CD4-positive, alpha-beta T cell treated with Interferon alpha-2 for 1 hour (primary cell): ENCODE measurements around the gene ATR.
A peak's percentile ranks its signal among the peaks of the same experiment; 100 is the strongest.

Source experiments
- DNase-seq, 2 donors: peaks; one replicate each; pipeline ENCODE4 v3.0.0-alpha.2; 2020 to 2022

The ATR gene

GRCh38 chr3:142507241-142507640 is 71.3 kb downstream of the ATR start:
- DNase-seq: no peak

GRCh38 chr3:142502187-142502985 is 76.1 kb downstream of the ATR start:
- DNase-seq: no peak

GRCh38 chr3:142501004-142501926 is 77.3 kb downstream of the ATR start:
- DNase-seq: no peak

DNA sequence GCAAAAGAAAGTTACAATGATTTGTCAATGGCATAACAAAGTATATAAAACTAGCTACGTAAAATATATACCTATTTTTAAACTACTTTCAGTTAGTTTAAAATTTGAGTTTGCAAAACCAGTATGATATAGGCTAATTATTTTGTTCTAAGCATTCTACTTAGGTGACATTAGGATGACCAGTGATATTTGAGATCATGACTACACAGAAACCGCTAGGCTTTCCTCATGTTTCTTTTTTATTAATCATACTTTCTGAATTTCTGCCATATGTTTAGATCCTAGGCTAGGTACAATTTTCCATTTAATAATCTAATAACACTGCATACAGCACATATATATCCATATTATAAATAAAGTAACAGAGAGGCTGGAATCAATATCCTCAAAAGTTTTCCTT is 78.3 kb downstream of the ATR start:
- DNase-seq: no peak

- DNase-seq: no peak
Measured at GRCh38 chr3:142498397-142499180, 79.9 kb downstream of the ATR start.

DNA sequence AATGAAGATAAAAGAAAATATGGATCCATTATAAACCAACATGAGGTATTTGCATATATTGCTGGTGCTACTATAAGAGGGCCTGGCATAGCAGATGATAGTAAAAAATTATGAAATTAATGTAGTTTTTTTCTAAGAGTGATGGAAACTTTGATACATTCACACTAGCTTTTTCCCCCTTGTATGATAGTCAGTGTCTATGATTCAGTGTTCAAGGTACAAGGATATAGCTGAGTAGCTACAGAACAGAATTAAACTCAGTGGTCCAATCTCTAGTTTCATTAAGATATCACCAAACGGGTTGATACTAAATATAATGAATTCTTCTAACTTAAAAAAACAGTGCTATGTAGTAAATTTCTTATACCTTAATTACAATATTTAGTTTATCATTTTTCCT is 80.8 kb downstream of the ATR start:
- DNase-seq: no peak

- no peak for DNase-seq
Measured at GRCh38 chr3:142495103-142495502, 83.4 kb downstream of the ATR start.

GRCh38 chr3:142492184-142492583 is 86.3 kb downstream of the ATR start:
- no peak for DNase-seq

DNA sequence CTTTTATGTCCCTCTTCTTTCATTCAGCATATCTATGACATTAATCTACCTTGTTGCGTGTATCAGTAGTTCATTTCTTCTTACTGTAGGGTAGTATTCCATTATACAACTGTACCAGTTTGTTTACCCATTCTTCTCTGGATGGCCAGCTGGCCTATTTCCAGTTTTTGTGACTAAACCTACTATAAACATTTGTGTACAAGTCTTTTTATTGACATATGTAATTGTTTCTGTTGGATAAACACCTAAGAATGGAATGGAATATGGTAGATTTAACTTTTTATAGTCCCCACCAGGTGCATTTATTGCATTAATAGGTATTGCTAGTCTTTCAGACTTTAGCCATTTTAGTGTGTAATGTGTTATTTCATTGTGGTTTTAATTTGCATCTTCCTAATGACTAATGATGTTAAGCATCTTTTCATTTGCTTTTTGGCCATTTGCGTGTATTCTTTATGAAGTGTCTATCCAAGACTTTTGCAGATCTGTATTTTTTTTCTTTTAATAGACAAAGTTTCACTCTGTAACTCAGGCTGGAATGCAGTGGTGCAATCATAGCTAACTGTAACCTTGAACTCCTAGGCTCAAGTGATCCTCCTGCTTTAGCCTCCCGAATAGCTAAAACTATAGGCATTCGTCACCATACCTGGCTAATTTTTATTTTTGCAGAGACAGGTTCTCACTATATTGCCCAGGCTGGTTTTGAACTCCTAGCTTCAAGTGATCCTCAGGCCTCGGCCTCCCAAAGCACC is 88.8 kb downstream of the ATR start:
- DNase-seq: no peak

GRCh38 chr3:142484912-142485435 is 93.6 kb downstream of the ATR start:
- DNase-seq: no peak

DNA sequence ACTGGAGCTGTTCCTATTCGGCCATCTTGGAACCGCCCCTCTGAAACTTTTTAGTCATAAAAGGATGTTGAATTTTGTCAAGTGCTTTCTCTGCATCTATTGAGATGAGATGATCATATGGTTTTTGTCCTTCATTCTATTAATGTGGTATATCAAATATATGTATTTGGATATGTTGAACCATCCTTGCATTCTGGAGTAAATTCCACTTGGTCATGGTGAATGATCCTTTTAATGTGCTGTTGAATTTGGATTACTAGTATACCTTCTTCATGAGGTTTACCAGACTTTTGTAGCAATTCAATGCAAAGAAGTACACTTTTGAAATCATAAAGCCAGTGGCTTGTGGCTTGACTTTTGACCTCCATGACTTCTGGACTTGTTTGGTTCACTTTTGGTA is 97.3 kb downstream of the ATR start:
- no peak for DNase-seq

DNA sequence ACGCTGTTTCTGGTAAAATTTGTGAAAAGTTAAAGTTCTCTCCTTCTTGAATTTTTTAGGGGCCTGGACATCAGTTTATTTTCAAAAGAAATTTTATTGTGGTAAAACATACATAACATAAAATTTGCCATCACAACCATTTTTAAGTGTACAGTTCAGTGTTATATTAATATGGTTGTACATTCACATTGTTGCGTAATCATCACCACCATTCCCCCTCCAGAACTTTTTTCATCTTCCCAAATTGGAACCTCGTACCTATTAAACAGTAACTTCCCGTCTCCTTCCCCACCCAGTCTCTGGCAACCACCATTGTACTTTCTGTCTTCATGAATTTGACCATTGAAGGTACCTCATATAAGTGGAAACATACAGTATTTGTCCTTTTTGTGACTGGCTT is 107.7 kb downstream of the ATR start:
- no peak for DNase-seq

GRCh38 chr3:142468456-142468855 is 110.1 kb downstream of the ATR start:
- DNase-seq: no peak

- no peak for DNase-seq
Measured at GRCh38 chr3:142467768-142468167, 110.8 kb downstream of the ATR start.

DNA sequence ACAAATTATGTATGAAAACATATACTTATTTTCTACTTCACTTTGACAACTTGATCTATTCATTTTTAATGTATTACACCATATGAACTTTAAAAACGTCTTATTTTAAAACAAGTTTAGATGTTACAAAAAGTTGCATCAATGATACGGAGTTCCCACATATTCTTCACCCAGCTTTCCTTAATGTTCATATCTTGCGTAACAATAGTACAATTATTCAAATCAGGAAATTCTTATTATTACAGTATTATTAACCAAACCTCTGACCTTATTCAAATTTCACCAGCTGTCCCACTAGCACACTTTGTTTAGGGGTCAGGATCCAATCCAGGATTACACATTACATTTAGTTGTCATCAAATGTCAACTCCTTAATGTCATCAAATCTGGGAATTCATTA is 117.8 kb downstream of the ATR start:
- DNase-seq: no peak

DNA sequence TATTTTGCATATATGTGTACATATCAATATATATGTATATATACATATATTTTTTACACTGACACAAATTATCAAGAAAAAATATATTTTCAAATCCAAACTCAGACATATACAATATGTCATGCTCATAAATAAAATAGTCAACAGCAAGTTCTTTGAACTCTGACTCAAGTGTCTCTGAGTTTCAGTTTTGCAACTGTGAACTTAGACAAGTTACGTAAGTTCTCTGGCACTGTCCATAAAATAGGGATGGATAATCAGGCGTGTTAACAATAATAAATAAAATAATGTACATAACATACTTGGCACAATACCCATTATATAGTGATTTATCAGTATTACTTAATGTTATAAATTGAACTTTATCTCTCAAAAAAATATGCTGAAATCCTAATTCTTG is 118.6 kb downstream of the ATR start:
- no peak for DNase-seq

DNA sequence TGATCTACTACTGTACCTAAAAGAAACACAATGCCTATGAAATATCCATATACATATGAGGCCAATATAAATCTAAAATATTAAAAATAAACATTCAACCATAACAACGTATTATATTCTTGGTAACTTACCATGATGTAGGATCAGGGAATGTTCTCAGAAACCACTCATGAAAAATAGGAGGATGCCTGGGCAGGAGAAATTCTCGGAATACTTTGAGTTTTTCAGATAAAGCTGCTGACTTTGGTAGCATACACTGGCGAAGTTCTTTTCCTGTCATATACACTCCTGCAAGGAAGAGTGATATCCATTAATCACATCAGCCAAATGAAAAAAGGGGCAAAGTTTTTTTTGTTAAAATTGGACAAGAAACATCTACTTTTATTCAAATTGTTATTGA is 119.4 kb downstream of the ATR start:
- DNase-seq: no peak

GRCh38 chr3:142450881-142451280 is 127.7 kb downstream of the ATR start:
- no peak for DNase-seq

- DNase-seq: no peak
Measured at GRCh38 chr3:142450189-142450588, 128.3 kb downstream of the ATR start.

GRCh38 chr3:142447852-142448823 is 130.4 kb downstream of the ATR start, which contains the start of gene XRN1:
XRN1 (minus strand) TSS chr3:142448037; CDS start chr3:142447944, 93 bp downstream.
- peak; percentile 94 to 97 for DNase-seq
